HEK293 (cell line): ENCODE measurements around the gene NUP54.

Source experiments
- CTCF ChIP-seq: fragments of 450-650 bp; formaldehyde crosslinking; IDR thresholded peaks from 2 replicates; pipeline ENCODE4 v1.5.1; 2016; ENCODE audit warnings: missing biosample characterization, missing genetic modification characterization
- SETDB1 ChIP-seq: IDR thresholded peaks from one replicate; pipeline ENCODE4 v1.6.1; 2017; ENCODE audit warnings: mild to moderate bottlenecking, low read length, moderate library complexity, mixed read lengths; ENCODE audit not compliant: insufficient read length
- SP2 ChIP-seq: fragments of 450-650 bp; formaldehyde crosslinking; IDR thresholded peaks from 2 replicates; pipeline ENCODE4 v1.5.1; 2016; ENCODE audit warnings: missing biosample characterization, missing genetic modification characterization
- ZBTB21 ChIP-seq: fragments of 450-650 bp; formaldehyde crosslinking; IDR thresholded peaks from 2 replicates; pipeline ENCODE4 v1.5.1; 2017; ENCODE audit warnings: missing biosample characterization, missing genetic modification characterization
- ZNF121 ChIP-seq: fragments of 450-650 bp; formaldehyde crosslinking; IDR thresholded peaks from 2 replicates; pipeline ENCODE4 v1.5.1; 2016; ENCODE audit warnings: missing biosample characterization, missing genetic modification characterization
- ZNF138 ChIP-seq: fragments of 450-650 bp; formaldehyde crosslinking; IDR thresholded peaks from 2 replicates; pipeline ENCODE4 v1.5.1; 2016; ENCODE audit warnings: missing biosample characterization, missing genetic modification characterization, borderline replicate concordance
- ZNF239 ChIP-seq: fragments of 450-650 bp; formaldehyde crosslinking; IDR thresholded peaks from 2 replicates; pipeline ENCODE4 v1.5.1; 2016; ENCODE audit warnings: missing biosample characterization, missing genetic modification characterization
- ZNF274 ChIP-seq, 2 experiments: fragments of 200-500 bp in 1 of 2; fragments of 450-650 bp in 1 of 2; sonication (Bioruptor generic) in 1 of 2; formaldehyde crosslinking in 1 of 2; IDR thresholded peaks; 2 replicates each; pipeline versions ENCODE4 v1.5.1 to v1.6.1; 2014 to 2016; ENCODE audit warnings: borderline replicate concordance in 1 of 2, inconsistent platforms in 1 of 2, low read length in 1 of 2, missing biosample characterization in 1 of 2, missing genetic modification characterization in 1 of 2
- ZNF335 ChIP-seq: fragments of 450-650 bp; formaldehyde crosslinking; conservative IDR thresholded peaks from 2 replicates; pipeline ENCODE4 v1.5.1; 2016; ENCODE audit warnings: missing biosample characterization, missing genetic modification characterization
- ZNF341 ChIP-seq: fragments of 450-650 bp; formaldehyde crosslinking; IDR thresholded peaks from 2 replicates; pipeline ENCODE4; 2016; ENCODE audit warnings: low read depth, missing biosample characterization, missing genetic modification characterization
- TF ChIP-seq, protein P1 (sequence below): fragments of 450-650 bp; formaldehyde crosslinking; IDR thresholded peaks from 2 replicates; pipeline ENCODE4 v1.5.1; 2016; ENCODE audit warnings: missing biosample characterization, missing genetic modification characterization
- TF ChIP-seq, protein P2 (sequence below): fragments of 450-650 bp; formaldehyde crosslinking; IDR thresholded peaks from 2 replicates; pipeline ENCODE4; 2016; ENCODE audit warnings: missing biosample characterization, missing genetic modification characterization

GRCh38 chr4:76179398-76180318, 31.5 kb upstream of the NUP54 start:
- TF ChIP-seq ZNF335 (no peak), CTCF (tag by site-specific recombination) (peak; percentile 61; the same call in 1 of the 2 replicates), ZNF274 (IDR thresholded peaks at IDR 0.05; ENCODE audit: low read length) (no peak), ZNF274 (tag by site-specific recombination; IDR thresholded peaks at IDR 0.05; ENCODE audit: borderline replicate concordance) (no peak), ZBTB21 (no peak), SP2 (tag by site-specific recombination) (no peak), ZNF341 (no peak), SETDB1 (no peak), ZNF239 (tag by site-specific recombination) (no peak), ZNF121 (tag by site-specific recombination) (0 out of 2 replicates have a peak, but pooled peaks have one; percentile 37), ZNF138 (no peak)
- TF ChIP-seq, protein P1, sequence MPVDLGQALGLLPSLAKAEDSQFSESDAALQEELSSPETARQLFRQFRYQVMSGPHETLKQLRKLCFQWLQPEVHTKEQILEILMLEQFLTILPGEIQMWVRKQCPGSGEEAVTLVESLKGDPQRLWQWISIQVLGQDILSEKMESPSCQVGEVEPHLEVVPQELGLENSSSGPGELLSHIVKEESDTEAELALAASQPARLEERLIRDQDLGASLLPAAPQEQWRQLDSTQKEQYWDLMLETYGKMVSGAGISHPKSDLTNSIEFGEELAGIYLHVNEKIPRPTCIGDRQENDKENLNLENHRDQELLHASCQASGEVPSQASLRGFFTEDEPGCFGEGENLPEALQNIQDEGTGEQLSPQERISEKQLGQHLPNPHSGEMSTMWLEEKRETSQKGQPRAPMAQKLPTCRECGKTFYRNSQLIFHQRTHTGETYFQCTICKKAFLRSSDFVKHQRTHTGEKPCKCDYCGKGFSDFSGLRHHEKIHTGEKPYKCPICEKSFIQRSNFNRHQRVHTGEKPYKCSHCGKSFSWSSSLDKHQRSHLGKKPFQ (tag by site-specific recombination): no peak
- TF ChIP-seq, protein P2, sequence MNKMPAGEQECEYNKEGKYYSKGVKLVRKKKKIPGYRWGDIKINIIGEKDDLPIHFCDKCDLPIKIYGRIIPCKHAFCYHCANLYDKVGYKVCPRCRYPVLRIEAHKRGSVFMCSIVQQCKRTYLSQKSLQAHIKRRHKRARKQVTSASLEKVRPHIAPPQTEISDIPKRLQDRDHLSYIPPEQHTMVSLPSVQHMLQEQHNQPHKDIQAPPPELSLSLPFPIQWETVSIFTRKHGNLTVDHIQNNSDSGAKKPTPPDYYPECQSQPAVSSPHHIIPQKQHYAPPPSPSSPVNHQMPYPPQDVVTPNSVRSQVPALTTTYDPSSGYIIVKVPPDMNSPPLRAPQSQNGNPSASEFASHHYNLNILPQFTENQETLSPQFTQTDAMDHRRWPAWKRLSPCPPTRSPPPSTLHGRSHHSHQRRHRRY: no peak
